Breast epithelium (tissue), 4 donors: ENCODE measurements around the gene HSCB. TPM values are rescaled to one million over a fixed set of nuclear protein-coding genes. Genes with fewer than 3 reads are reported as not detected.
A peak's percentile ranks its signal among the peaks of the same experiment; 100 is the strongest.

Experiments used
- DNase-seq, 2 donors: peaks; one replicate each; pipeline ENCODE4 v3.0.0-alpha.2; 2019; ENCODE audit warnings: low spot score in 2 of 2
- H3K27ac ChIP-seq, 2 donors: fragments of 200-600 bp; sonication (generic) in 1 of 2; one replicate each; pipeline ENCODE4 v1.5.1; 2016 to 2019; ENCODE audit warnings: mild to moderate bottlenecking in 1 of 2
- H3K27me3 ChIP-seq, 2 donors: fragments of 200-600 bp; sonication (generic) in 1 of 2; one replicate each; pipeline versions ENCODE4 v1.5.1 to v1.6.0; 2017 to 2019; ENCODE audit warnings: control low read depth in 1 of 2, mild to moderate bottlenecking in 1 of 2
- H3K36me3 ChIP-seq: fragments of 200-600 bp; one replicate; pipeline ENCODE4 v1.5.1; 2019
- H3K4me1 ChIP-seq, 2 donors: fragments of 200-600 bp; sonication (generic); one replicate each; pipeline ENCODE4 v1.5.1; 2016 to 2019; ENCODE audit warnings: control low read depth in 1 of 2
- H3K4me3 ChIP-seq, 3 donors: fragments of 200-600 bp; sonication (generic); 1 replicate in 2 of 3; 2 replicates in 1 of 3; pipeline ENCODE4 v1.5.1; 2016 to 2019; ENCODE audit warnings: mild to moderate bottlenecking in 3 of 3, moderate library complexity in 2 of 3
- H3K9me3 ChIP-seq, 2 donors: fragments of 200-600 bp; sonication (generic) in 1 of 2; one replicate each; pipeline ENCODE4 v1.5.1; 2016 to 2019; ENCODE audit warnings: control low read depth in 1 of 2
- CTCF ChIP-seq, 3 donors: fragments of 450-650 bp; IDR thresholded peaks; one replicate each; pipeline ENCODE4 v1.5.1; 2016 to 2017; ENCODE audit warnings: antibody characterized with exemption in 3 of 3, mild to moderate bottlenecking in 3 of 3, moderate library complexity in 3 of 3
- POLR2A ChIP-seq: fragments of 450-650 bp; IDR thresholded peaks from one replicate; pipeline ENCODE4 v1.6.1; 2016; ENCODE audit warnings: antibody characterized with exemption, mild to moderate bottlenecking, moderate library complexity
- POLR2AphosphoS5 ChIP-seq, 3 donors: sonication (generic); formaldehyde crosslinking; IDR thresholded peaks; one replicate each; pipeline ENCODE4 v1.6.1; 2017; ENCODE audit warnings: antibody characterized with exemption in 3 of 3
- intact Hi-C: fragments of 100-400 bp; cut with DNase I; formaldehyde crosslinking; loops from one replicate; pipeline ENCODE4 v1.15.1; 2023; ENCODE audit warnings: low total_unique reads
- total RNA-seq, 3 donors: library from RNA; depleted of rRNA; stranded (reverse); fragments of >200 nt; gene quantifications; one replicate each; pipeline ENCODE4 v1.1.0, GENCODE V29; 2016

Gene HSCB
- total RNA-seq, 3 donors from 2014 or later, result 25.3 to 49.3 (median 32.4) TPM

GRCh38 chr22:28791124-28791523 is 49.3 kb downstream of the HSCB start:
- no peak for TF ChIP-seq POLR2A
- intact Hi-C loops, result no loop called here
- H3K27ac ChIP-seq, result peak overlapping the region; percentile 20

GRCh38 chr22:28791841-28792490 is 50.1 kb downstream of the HSCB start:
- intact Hi-C loops, result no loop called here
- no peaks in the 10 kb centered on the region for H3K4me1 ChIP-seq
- no peak for DNase-seq
- H3K4me3 ChIP-seq, result no peak overlapping the region
- no peak for TF ChIP-seq CTCF (IDR thresholded peaks at IDR 0.05)
- TF ChIP-seq POLR2A, result no peak
- no peak for TF ChIP-seq POLR2AphosphoS5 (IDR thresholded peaks at IDR 0.05)
- no peaks in the 10 kb centered on the region for H3K27me3 ChIP-seq
- no peaks in the 10 kb centered on the region for H3K9me3 ChIP-seq
- peaks cover 6% of the 10 kb centered on the region for H3K36me3 ChIP-seq
- peak overlapping the region; percentile 20 to 23 for H3K27ac ChIP-seq

More at GRCh38 chr22:28791124-28791523, 49.3 kb downstream of the HSCB start:
- Histone ChIP-seq H3K4me3 (no peak overlapping the region), H3K27me3 (no peaks in the 10 kb centered on the region), H3K9me3 (no peaks in the 10 kb centered on the region), H3K36me3 (no peaks in the 10 kb centered on the region), H3K4me1 (no peaks in the 10 kb centered on the region)
- no peak for DNase-seq

- peaks cover 6% of the 10 kb centered on the region for H3K36me3 ChIP-seq
- H3K4me3 ChIP-seq, result no peak overlapping the region
- intact Hi-C loops, result no loop called here
- no peaks in the 10 kb centered on the region for H3K9me3 ChIP-seq
- no peaks in the 10 kb centered on the region for H3K4me1 ChIP-seq
- no peak for DNase-seq
- H3K27me3 ChIP-seq, result no peaks in the 10 kb centered on the region
- H3K27ac ChIP-seq, result peak overlapping the region; percentile 10 to 29
- TF ChIP-seq POLR2A, result no peak
- no peak for TF ChIP-seq CTCF (IDR thresholded peaks at IDR 0.05)
- no peak for TF ChIP-seq POLR2AphosphoS5 (IDR thresholded peaks at IDR 0.05)
Observed at GRCh38 chr22:28792491-28793383, 50.9 kb downstream of the HSCB start.

- H3K4me1 ChIP-seq, result no peaks in the 10 kb centered on the region
- H3K36me3 ChIP-seq, result peaks cover 6% of the 10 kb centered on the region
Observed at GRCh38 chr22:28793976-28794584, 52.2 kb downstream of the HSCB start.

More at GRCh38 chr22:28793976-28794584, 52.2 kb downstream of the HSCB start:
- no peak for DNase-seq
- intact Hi-C loops, result no loop called here
- TF ChIP-seq POLR2A, result no peak
- TF ChIP-seq POLR2AphosphoS5 (IDR thresholded peaks at IDR 0.05), result no peak
- TF ChIP-seq CTCF (IDR thresholded peaks at IDR 0.05), result no peak
- no peaks in the 10 kb centered on the region for H3K9me3 ChIP-seq
- peak overlapping the region in 1 of 3 donors; percentile 92 for H3K4me3 ChIP-seq
- H3K27me3 ChIP-seq, result no peaks in the 10 kb centered on the region
- H3K27ac ChIP-seq, result peak overlapping the region; percentile 16 to 20
